Activated naive CD4-positive, alpha-beta T cell treated with Interleukin-2 at 50 U/mL for 16 hours (primary cell): ENCODE data around the gene DHRS9.
"Not testable (repeated sequence)": the region's sequence is repeated elsewhere in the genome, so short reads cannot be mapped to it uniquely, and the experiment has no call there.

ENCODE experiments used
- DNase-seq: peaks from one replicate; pipeline ENCODE4 v3.0.0-alpha.2; 2020

Gene DHRS9

GRCh38 chr2:169069341-169069740 is at the start of gene DHRS9:
DHRS9 (plus strand) TSS chr2:169069563; CDS start chr2:169081582, 12,019 bp downstream.
- no peak for DNase-seq

- no peak for DNase-seq
These were observed 46.2 kb upstream of the DHRS9 start for GRCh38 chr2:169023161-169023560.

- DNase-seq: no peak
These were observed 43.3 kb upstream of the DHRS9 start for GRCh38 chr2:169026056-169026455.

GRCh38 chr2:169027234-169027633 is 42.1 kb upstream of the DHRS9 start:
- no peak for DNase-seq

GRCh38 chr2:169029341-169029740 is 40.0 kb upstream of the DHRS9 start:
- no peak for DNase-seq

GRCh38 chr2:169031202-169031601 is 38.2 kb upstream of the DHRS9 start, which contains the start of gene ABCB11:
ABCB11 (minus strand) TSS chr2:169031324; CDS start chr2:169018125, 13,199 bp downstream.
- no peak for DNase-seq

GRCh38 chr2:169034256-169034655 is 35.1 kb upstream of the DHRS9 start:
- DNase-seq: no peak

- DNase-seq: no peak
These were observed 34.3 kb upstream of the DHRS9 start for GRCh38 chr2:169034984-169035544.

- no peak for DNase-seq
These were observed 33.5 kb upstream of the DHRS9 start for GRCh38 chr2:169035887-169036286.

- no peak for DNase-seq
These were observed 32.5 kb upstream of the DHRS9 start for GRCh38 chr2:169036736-169037440.

GRCh38 chr2:169038338-169038757 is 31.0 kb upstream of the DHRS9 start:
- DNase-seq: no peak

- DNase-seq: no peak
These were observed 29.7 kb upstream of the DHRS9 start for GRCh38 chr2:169039702-169040101.

- no peak for DNase-seq
These were observed 27.8 kb upstream of the DHRS9 start for GRCh38 chr2:169041594-169041993.

GRCh38 chr2:169042856-169043255 is 26.5 kb upstream of the DHRS9 start:
- DNase-seq: no peak

GRCh38 chr2:169046440-169047151 is 22.8 kb upstream of the DHRS9 start:
- DNase-seq: no peak

- no peak for DNase-seq
These were observed 21.8 kb upstream of the DHRS9 start for GRCh38 chr2:169047256-169048250.

GRCh38 chr2:169049142-169049541 is 20.2 kb upstream of the DHRS9 start:
- no peak for DNase-seq

GRCh38 chr2:169050476-169051240 is 18.7 kb upstream of the DHRS9 start:
- DNase-seq: no peak

- DNase-seq: not testable (repeated sequence)
These were observed 14.8 kb upstream of the DHRS9 start for GRCh38 chr2:169054575-169054974.

GRCh38 chr2:169064199-169064598 is 5.2 kb upstream of the DHRS9 start:
- not testable (repeated sequence) for DNase-seq

- DNase-seq: no peak
These were observed 3.9 kb upstream of the DHRS9 start for GRCh38 chr2:169065422-169065821.
